Measurements from ENCODE around the gene EYS. TPM values are rescaled to one million over a fixed set of nuclear protein-coding genes. Genes with fewer than 3 reads are reported as not detected.

Gene EYS
- total RNA-seq, 1 donor from 2014 or later, result not detected

GRCh38 chr6:64522859-64523258 is 1184.2 kb downstream of the EYS start:
- no peak overlapping the region for H3K27ac ChIP-seq
- H3K4me1 ChIP-seq, result no peaks in the 10 kb centered on the region
- no peak for DNase-seq (ENCODE audit: low spot score in 2 of 2)
- no peak overlapping the region for H3K4me3 ChIP-seq
- no peaks in the 10 kb centered on the region for H3K27me3 ChIP-seq
- H3K9me3 ChIP-seq, result no peaks in the 10 kb centered on the region
- no peaks in the 10 kb centered on the region for H3K36me3 ChIP-seq
- no peak for TF ChIP-seq CTCF (IDR thresholded peaks at IDR 0.05)
- intact Hi-C loops (cut with DNase I), result no loop called here

GRCh38 chr6:64520050-64520449 is 1187.0 kb downstream of the EYS start:
- Histone ChIP-seq H3K36me3 (no peaks in the 10 kb centered on the region), H3K4me1 (no peaks in the 10 kb centered on the region), H3K4me3 (no peak overlapping the region), H3K9me3 (no peaks in the 10 kb centered on the region), H3K27me3 (no peaks in the 10 kb centered on the region), H3K27ac (no peak overlapping the region)
- intact Hi-C loops (cut with DNase I), result no loop called here
- no peak for DNase-seq (ENCODE audit: low spot score in 2 of 2)
- no peak for TF ChIP-seq CTCF (IDR thresholded peaks at IDR 0.05)

DNA sequence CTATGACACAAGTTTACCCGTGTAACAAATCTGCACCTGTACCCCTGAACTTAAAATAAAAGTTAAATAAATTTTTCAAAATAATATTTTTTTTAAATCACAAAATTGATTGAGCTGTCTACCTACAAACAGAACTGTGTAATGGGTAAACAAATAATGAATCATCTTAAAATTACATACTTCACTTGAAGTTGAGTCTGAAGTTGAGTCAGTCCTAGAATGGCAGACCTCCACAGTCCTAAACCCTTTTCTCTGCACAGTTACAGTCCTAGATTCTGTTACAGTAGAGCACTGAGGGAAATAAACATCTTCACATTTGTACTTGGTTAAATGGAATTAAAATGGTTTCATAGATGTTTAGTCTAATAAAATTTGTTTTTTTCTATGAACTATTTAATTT is 1190.6 kb downstream of the EYS start:
- H3K4me1 ChIP-seq, result no peaks in the 10 kb centered on the region
- H3K27me3 ChIP-seq, result no peaks in the 10 kb centered on the region
- no peak overlapping the region for H3K4me3 ChIP-seq
- DNase-seq (ENCODE audit: low spot score in 2 of 2), result no peak
- no peaks in the 10 kb centered on the region for H3K9me3 ChIP-seq
- intact Hi-C loops (cut with DNase I), result no loop called here
- TF ChIP-seq CTCF (IDR thresholded peaks at IDR 0.05), result no peak
- H3K27ac ChIP-seq, result no peak overlapping the region
- H3K36me3 ChIP-seq, result no peaks in the 10 kb centered on the region

DNA sequence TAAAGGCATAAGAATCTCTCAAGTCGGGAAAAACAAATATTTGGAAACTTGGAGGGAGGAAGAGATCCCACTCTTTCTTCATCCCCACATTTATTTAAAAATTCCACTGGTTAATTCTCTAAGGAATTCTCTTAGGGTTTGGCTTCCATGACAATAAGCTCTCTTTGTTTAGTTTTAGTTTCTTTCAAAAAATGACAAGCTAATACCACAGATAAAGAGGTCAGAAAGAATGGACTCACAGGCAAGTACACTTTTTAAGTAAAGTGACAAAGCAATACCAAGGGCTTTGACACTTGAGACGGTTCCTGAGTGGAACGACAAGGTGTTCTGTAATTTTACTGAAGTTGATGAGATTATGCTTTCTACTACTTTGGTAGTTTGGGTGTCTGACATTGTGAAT is 1199.4 kb downstream of the EYS start:
- Histone ChIP-seq H3K4me3 (no peak overlapping the region), H3K4me1 (no peaks in the 10 kb centered on the region), H3K36me3 (no peaks in the 10 kb centered on the region), H3K9me3 (no peaks in the 10 kb centered on the region), H3K27me3 (no peaks in the 10 kb centered on the region), H3K27ac (no peak overlapping the region)
- intact Hi-C loops (cut with DNase I), result no loop called here
- DNase-seq (ENCODE audit: low spot score in 2 of 2), result no peak
- no peak for TF ChIP-seq CTCF (IDR thresholded peaks at IDR 0.05)

GRCh38 chr6:64505312-64505711 is 1201.7 kb downstream of the EYS start:
- Histone ChIP-seq H3K9me3 (no peaks in the 10 kb centered on the region), H3K36me3 (no peaks in the 10 kb centered on the region), H3K27ac (no peak overlapping the region), H3K27me3 (no peaks in the 10 kb centered on the region), H3K4me3 (no peak overlapping the region), H3K4me1 (no peaks in the 10 kb centered on the region)
- no peak for TF ChIP-seq CTCF (IDR thresholded peaks at IDR 0.05)
- no peak for DNase-seq (ENCODE audit: low spot score in 2 of 2)
- intact Hi-C loops (cut with DNase I), result no loop called here

- Histone ChIP-seq H3K27ac (no peak overlapping the region), H3K4me1 (no peaks in the 10 kb centered on the region), H3K4me3 (no peak overlapping the region), H3K27me3 (no peaks in the 10 kb centered on the region), H3K9me3 (no peaks in the 10 kb centered on the region), H3K36me3 (no peaks in the 10 kb centered on the region)
- no peak for TF ChIP-seq CTCF (IDR thresholded peaks at IDR 0.05)
- intact Hi-C loops (cut with DNase I), result no loop called here
- no peak for DNase-seq (ENCODE audit: low spot score in 2 of 2)
Observed at GRCh38 chr6:64504503-64504902, 1202.5 kb downstream of the EYS start.

All from ascending aorta (tissue), 2 donors.